Adrenal gland (tissue), 5 donors: ENCODE measurements around the gene PLCG2.

Source experiments
- CTCF ChIP-seq, 6 experiments: fragments of 450-650 bp in 4 of 6; fragments of 200-600 bp in 2 of 6; sonication (generic) in 1 of 6; IDR thresholded peaks; 1 replicate in 5 of 6; 2 replicates in 1 of 6; pipeline versions ENCODE4 v1.5.1 to v1.8.0; 2016 to 2021; ENCODE audit warnings: antibody characterized with exemption in 6 of 6, mild to moderate bottlenecking in 2 of 6, moderate library complexity in 1 of 6
- POLR2A ChIP-seq, 2 donors: fragments of 450-650 bp; IDR thresholded peaks; one replicate each; pipeline ENCODE4 v1.6.1; 2017; ENCODE audit warnings: antibody characterized with exemption in 2 of 2, mild to moderate bottlenecking in 2 of 2, moderate library complexity in 1 of 2
- donor health status: DM: no; HTN: no; CAD: no.

- TF ChIP-seq CTCF (IDR thresholded peaks at IDR 0.05) = no peak
- no peak for TF ChIP-seq POLR2A (IDR thresholded peaks at IDR 0.05)
Measured at GRCh38 chr16:81864646-81865382, 85.7 kb downstream of the PLCG2 start.
